ENCODE data around the gene GBP5.
"Not testable (repeated sequence)": the region's sequence is repeated elsewhere in the genome, so short reads cannot be mapped to it uniquely, and the experiment has no call there.

- TF ChIP-seq CTCF (conservative IDR thresholded peaks at IDR 0.05 in 1 of 2, IDR thresholded peaks at IDR 0.05 in 1 of 2; ENCODE audit: extremely low read depth in 1 of 2, insufficient read depth in 1 of 2, low read depth in 1 of 2, low read length in 2 of 2); EZH2 (IDR thresholded peaks at IDR 0.05; ENCODE audit: borderline replicate concordance, low read length): not testable (repeated sequence)
Observed at GRCh38 chr1:89299739-89300463, 27.2 kb upstream of the GBP5 start.

Measured in mammary epithelial cell (primary cell).